HCT116 (cell line): Measurements from ENCODE around the gene CLP1. TPM values are rescaled to one million over a fixed set of nuclear protein-coding genes. Genes with fewer than 3 reads are reported as not detected.

ENCODE experiments used
- ATAC-seq: fragments of 200-7000 bp; cut with Tn5 transposase; 2 replicates; pipeline ENCODE4 v1.9.1; 2020; ENCODE audit warnings: mild to moderate bottlenecking, moderate library complexity
- BruUV-seq: library from RNA; stranded (reverse); fragments of 400-500 nt; replicated peaks from 2 replicates; lab custom pipeline; 2021; lab: Mats Ljungman, UMichigan
- CTCF ChIA-PET: fragments of 300-600 bp; sonication (Branson Sonifier 250); formaldehyde crosslinking; loops from one replicate; lab custom pipeline; 2021; ENCODE audit warnings: antibody characterized with exemption; lab: Charles Lee
- POLR2A ChIA-PET: fragments of 300-600, 350-600 bp; sonication (Branson Sonifier 250); formaldehyde crosslinking; loops from one replicate; lab custom pipeline; 2021; ENCODE audit warnings: antibody characterized with exemption; lab: Charles Lee
- RAD21 ChIA-PET, 2 experiments: fragments of 300-600 bp; sonication (Branson Sonifier 250); formaldehyde crosslinking; loops; one replicate each; lab custom pipeline; 2023; ENCODE audit warnings: low total read pairs in 2 of 2; ENCODE audit not compliant: uncharacterized antibody in 2 of 2, unreplicated experiment in 2 of 2, low non-redundant PET in 1 of 2; lab: Charles Lee
- DNase-seq: peaks from one replicate; pipeline ENCODE4 v3.0.0-alpha.2; 2010; ENCODE audit warnings: low read depth, low spot score
- H2AFZ ChIP-seq: fragments of 200-600 bp; shearing (Covaris generic), sonication (generic); 2 replicates; pipeline ENCODE4 v1.6.1; 2017; ENCODE audit warnings: low read depth, mixed run types, mixed read lengths, antibody characterized with exemption, low read length; ENCODE audit not compliant: poor library complexity, severe bottlenecking
- H3K27ac ChIP-seq: 2 replicates; pipeline ENCODE4 v1.5.1; 2012; ENCODE audit warnings: low read depth, low read length
- H3K27me3 ChIP-seq: fragments of 200-600 bp; sonication (generic); 2 replicates; pipeline ENCODE4 v1.6.1; 2016; ENCODE audit warnings: mixed run types, low read length, mixed read lengths; ENCODE audit not compliant: insufficient read depth
- H3K36me3 ChIP-seq, 2 experiments: fragments of 200-500 bp in 1 of 2; fragments of 200-600 bp in 1 of 2; sonication (Bioruptor generic) in 1 of 2; sonication (generic) in 1 of 2; 2 replicates each; pipeline versions ENCODE4 v1.5.1 to v1.6.1; 2014 to 2016; ENCODE audit warnings: low read length in 2 of 2, inconsistent platforms in 1 of 2, mixed read lengths in 1 of 2, mixed run types in 1 of 2; ENCODE audit not compliant: insufficient read depth in 2 of 2, control insufficient read depth in 1 of 2
- H3K4me1 ChIP-seq, 2 experiments: fragments of 200-600 bp in 1 of 2; sonication (generic) in 1 of 2; 2 replicates each; pipeline versions ENCODE4 v1.5.1 to v1.6.1; 2012 to 2017; ENCODE audit warnings: low read length in 2 of 2, inconsistent platforms in 1 of 2, mild to moderate bottlenecking in 1 of 2, mixed read lengths in 1 of 2, mixed run types in 1 of 2, moderate library complexity in 1 of 2; ENCODE audit not compliant: insufficient read depth in 2 of 2, control insufficient read depth in 1 of 2
- H3K4me2 ChIP-seq: fragments of 200-600 bp; sonication (generic); 2 replicates; pipeline ENCODE4 v1.6.1; 2017; ENCODE audit warnings: mixed run types, low read length, mixed read lengths
- H3K4me3 ChIP-seq, 2 experiments: fragments of 200-600 bp in 1 of 2; sonication (generic) in 1 of 2; replicated peaks in 1 of 2; 2 replicates each; pipeline ENCODE4 v1.5.1; 2011 to 2016; ENCODE audit warnings: low read length in 2 of 2, control low read depth in 1 of 2, low read depth in 1 of 2, mild to moderate bottlenecking in 1 of 2, mixed read lengths in 1 of 2, mixed run types in 1 of 2
- H3K79me2 ChIP-seq: fragments of 200-600 bp; sonication (generic); 2 replicates; pipeline ENCODE4 v1.6.1; 2017; ENCODE audit warnings: mild to moderate bottlenecking, mixed run types, low read length, moderate library complexity, mixed read lengths; ENCODE audit not compliant: insufficient read depth
- H3K9ac ChIP-seq: fragments of 200-600 bp; sonication (generic); 2 replicates; pipeline ENCODE4 v1.6.1; 2016; ENCODE audit warnings: low read length, mixed read lengths
- H3K9me2 ChIP-seq: fragments of 200-600 bp; sonication (generic), shearing (Covaris generic); 2 replicates; pipeline ENCODE4 v1.6.1; 2017; ENCODE audit warnings: mixed run types, mild to moderate bottlenecking, moderate library complexity; ENCODE audit not compliant: insufficient read depth
- H3K9me3 ChIP-seq, 2 experiments: fragments of 200-500 bp in 1 of 2; fragments of 200-600 bp in 1 of 2; sonication (Bioruptor generic) in 1 of 2; sonication (generic) in 1 of 2; 2 replicates each; pipeline ENCODE4 v1.6.1; 2014 to 2017; ENCODE audit warnings: low read length in 2 of 2, mixed read lengths in 2 of 2, inconsistent platforms in 1 of 2, low read depth in 1 of 2, mild to moderate bottlenecking in 1 of 2, mixed run types in 1 of 2, moderate library complexity in 1 of 2; ENCODE audit not compliant: control insufficient read depth in 1 of 2, insufficient read depth in 1 of 2
- H4K20me1 ChIP-seq: fragments of 200-600 bp; sonication (generic), shearing (Covaris generic); 2 replicates; pipeline ENCODE4 v1.6.1; 2017; ENCODE audit warnings: mixed run types, mild to moderate bottlenecking, moderate library complexity; ENCODE audit not compliant: insufficient read depth
- CBX3 ChIP-seq: IDR thresholded peaks from 2 replicates; pipeline ENCODE4 v1.6.1; 2012; ENCODE audit warnings: low read depth
- EGR1 ChIP-seq: IDR thresholded peaks from 2 replicates; pipeline ENCODE4 v1.6.1; 2012; ENCODE audit warnings: low read depth
- EZH2 ChIP-seq: fragments of 200-600 bp; sonication (generic); IDR thresholded peaks from 2 replicates; pipeline ENCODE4 v1.6.1; 2017; ENCODE audit warnings: antibody characterized with exemption, mixed run types
- FOSL1 ChIP-seq: IDR thresholded peaks from 2 replicates; pipeline ENCODE4 v1.6.1; 2012; ENCODE audit warnings: low read depth
- RAD21 ChIP-seq: IDR thresholded peaks from 2 replicates; pipeline ENCODE4 v1.6.1; 2012; ENCODE audit warnings: low read depth, mild to moderate bottlenecking
- SP1 ChIP-seq: IDR thresholded peaks from 2 replicates; pipeline ENCODE4 v1.6.1; 2012; ENCODE audit warnings: low read depth
- SRF ChIP-seq: IDR thresholded peaks from 2 replicates; pipeline ENCODE4 v1.6.1; 2012; ENCODE audit warnings: low read depth
- TCF7L2 ChIP-seq: IDR thresholded peaks from 2 replicates; pipeline ENCODE4 v1.7.0; 2011; ENCODE audit warnings: borderline replicate concordance, inconsistent platforms; ENCODE audit not compliant: insufficient read depth, insufficient read length; ENCODE audit errors: extremely low read depth
- YY1 ChIP-seq: IDR thresholded peaks from 2 replicates; pipeline ENCODE4 v1.6.1; 2011; ENCODE audit warnings: low read length, low read depth, moderate library complexity, mild to moderate bottlenecking; ENCODE audit not compliant: insufficient replicate concordance; ENCODE audit errors: extremely low read depth
- ZFX ChIP-seq: fragments of 450-650 bp; IDR thresholded peaks from 2 replicates; pipeline ENCODE4 v1.6.1; 2017
- ZNF274 ChIP-seq: fragments of 200-500 bp; sonication (Bioruptor generic); IDR thresholded peaks from 2 replicates; pipeline ENCODE4 v1.6.1; 2014; ENCODE audit warnings: mild to moderate bottlenecking, low read depth, low read length, inconsistent platforms
- intact Hi-C: fragments of 100-400 bp; cut with micrococcal nuclease; formaldehyde crosslinking; loops from 2 replicates; pipeline ENCODE4 v1.10.0; 2022
- total RNA-seq: library from RNA; stranded (reverse); gene quantifications from one replicate; pipeline ENCODE4 v1.2.1, GENCODE V29; 2021; ENCODE audit not compliant: unreplicated experiment
- TF ChIP-seq, protein P1 (sequence below): IDR thresholded peaks from 2 replicates; pipeline ENCODE4 v1.6.1; 2011; ENCODE audit warnings: mild to moderate bottlenecking, low read length, moderate library complexity; ENCODE audit not compliant: insufficient replicate concordance; ENCODE audit errors: extremely low read depth
- TF ChIP-seq, protein P2 (sequence below): IDR thresholded peaks from 2 replicates; pipeline ENCODE4 v1.6.1; 2012
- TF ChIP-seq, protein P3 (sequence below): IDR thresholded peaks from 2 replicates; pipeline ENCODE4 v1.6.1; 2012; ENCODE audit warnings: low read depth

The CLP1 gene
- total RNA-seq, 1 experiment from 2014 or later: 17.7 TPM

DNA sequence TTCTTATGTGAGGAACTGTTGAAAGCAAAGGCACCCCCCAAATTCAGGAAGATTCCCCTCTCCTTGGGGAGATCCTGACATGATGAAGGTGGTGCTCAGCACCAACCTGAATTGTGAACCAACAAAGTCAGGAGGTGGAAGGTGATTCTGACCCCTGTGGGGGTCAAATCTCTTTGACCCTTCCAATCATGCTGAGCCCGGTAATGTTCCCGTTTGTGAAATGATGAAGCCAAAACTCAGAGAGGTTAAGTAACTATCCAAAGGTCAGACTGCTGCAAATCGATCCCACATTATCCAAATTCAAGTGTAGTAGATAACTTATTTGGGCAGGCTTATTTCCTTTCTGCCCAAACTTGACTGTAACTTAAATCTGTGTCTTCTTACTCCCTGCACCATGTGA is 41.0 kb upstream of the CLP1 start:
- CTCF ChIA-PET: no interaction called here
- DNase-seq: no peak
- H3K27me3 ChIP-seq: no peaks in the 10 kb centered on the region
- no peaks in the 10 kb centered on the region for H3K9me2 ChIP-seq
- no peak for ATAC-seq
- H3K36me3 ChIP-seq: no peaks in the 10 kb centered on the region
- H3K27ac ChIP-seq: no peak overlapping the region
- H4K20me1 ChIP-seq: no peaks in the 10 kb centered on the region
- H3K4me1 ChIP-seq: no peaks in the 10 kb centered on the region
- RAD21 ChIA-PET: no interaction called here
- TF ChIP-seq EZH2: no peak
- TF ChIP-seq SP1: no peak
- TF ChIP-seq FOSL1: no peak
- no peak for TF ChIP-seq CBX3
- H3K79me2 ChIP-seq: no peaks in the 10 kb centered on the region
- no TSS peak for BruUV-seq
- H3K4me2 ChIP-seq: no peak overlapping the region
- peaks cover 10 to 14% of the 10 kb centered on the region in 2 experiments; a peak in 3 of 4 replicates for H3K9me3 ChIP-seq
- H2AFZ ChIP-seq: no peak overlapping the region
- no peak overlapping the region for H3K9ac ChIP-seq
- no peak overlapping the region for H3K4me3 ChIP-seq
- POLR2A ChIA-PET: no interaction called here
- intact Hi-C loops: no loop called here

DNA sequence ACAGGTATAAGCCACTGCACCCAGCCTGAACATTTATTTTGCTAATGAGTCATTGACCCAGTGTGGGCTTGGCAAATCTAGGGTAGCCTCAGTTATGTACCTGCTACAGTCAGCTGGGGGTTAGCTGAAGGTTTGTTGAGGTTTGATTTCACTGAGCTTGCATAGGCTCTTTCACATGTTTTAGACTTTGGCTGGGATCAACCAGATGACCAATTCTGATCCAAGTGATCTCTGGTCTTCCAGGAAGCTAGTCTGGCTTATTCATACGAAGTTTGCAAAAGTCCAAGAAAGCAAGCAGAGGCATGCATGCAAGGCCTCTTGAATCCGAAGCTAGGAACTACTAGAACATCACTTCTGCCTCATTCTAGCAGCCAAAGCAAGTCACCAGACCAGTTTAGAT is 39.1 kb upstream of the CLP1 start:
- no peaks in the 10 kb centered on the region for H3K27me3 ChIP-seq
- POLR2A ChIA-PET: no interaction called here
- H4K20me1 ChIP-seq: no peaks in the 10 kb centered on the region
- no peak overlapping the region for H3K27ac ChIP-seq
- DNase-seq: no peak
- no peak overlapping the region for H2AFZ ChIP-seq
- no peaks in the 10 kb centered on the region for H3K36me3 ChIP-seq
- BruUV-seq: no TSS peak
- H3K4me1 ChIP-seq: no peaks in the 10 kb centered on the region
- H3K9me3 ChIP-seq: peaks cover 10 to 14% of the 10 kb centered on the region in 2 experiments; a peak in 3 of 4 replicates
- H3K9me2 ChIP-seq: no peaks in the 10 kb centered on the region
- no peaks in the 10 kb centered on the region for H3K79me2 ChIP-seq
- CTCF ChIA-PET: no interaction called here
- H3K9ac ChIP-seq: no peak overlapping the region
- no peak overlapping the region for H3K4me3 ChIP-seq
- intact Hi-C loops: no loop called here
- TF ChIP-seq RAD21: no peak
- no peak for TF ChIP-seq SRF
- TF ChIP-seq EGR1: no peak
- TF ChIP-seq CBX3: no peak
- no peak for TF ChIP-seq YY1
- TF ChIP-seq, protein P1, sequence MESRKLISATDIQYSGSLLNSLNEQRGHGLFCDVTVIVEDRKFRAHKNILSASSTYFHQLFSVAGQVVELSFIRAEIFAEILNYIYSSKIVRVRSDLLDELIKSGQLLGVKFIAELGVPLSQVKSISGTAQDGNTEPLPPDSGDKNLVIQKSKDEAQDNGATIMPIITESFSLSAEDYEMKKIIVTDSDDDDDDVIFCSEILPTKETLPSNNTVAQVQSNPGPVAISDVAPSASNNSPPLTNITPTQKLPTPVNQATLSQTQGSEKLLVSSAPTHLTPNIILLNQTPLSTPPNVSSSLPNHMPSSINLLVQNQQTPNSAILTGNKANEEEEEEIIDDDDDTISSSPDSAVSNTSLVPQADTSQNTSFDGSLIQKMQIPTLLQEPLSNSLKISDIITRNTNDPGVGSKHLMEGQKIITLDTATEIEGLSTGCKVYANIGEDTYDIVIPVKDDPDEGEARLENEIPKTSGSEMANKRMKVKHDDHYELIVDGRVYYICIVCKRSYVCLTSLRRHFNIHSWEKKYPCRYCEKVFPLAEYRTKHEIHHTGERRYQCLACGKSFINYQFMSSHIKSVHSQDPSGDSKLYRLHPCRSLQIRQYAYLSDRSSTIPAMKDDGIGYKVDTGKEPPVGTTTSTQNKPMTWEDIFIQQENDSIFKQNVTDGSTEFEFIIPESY: no peak
- no peak for TF ChIP-seq TCF7L2
- TF ChIP-seq, protein P2, sequence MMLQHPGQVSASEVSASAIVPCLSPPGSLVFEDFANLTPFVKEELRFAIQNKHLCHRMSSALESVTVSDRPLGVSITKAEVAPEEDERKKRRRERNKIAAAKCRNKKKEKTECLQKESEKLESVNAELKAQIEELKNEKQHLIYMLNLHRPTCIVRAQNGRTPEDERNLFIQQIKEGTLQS: no peak
- no peak for TF ChIP-seq EZH2
- TF ChIP-seq, protein P3, sequence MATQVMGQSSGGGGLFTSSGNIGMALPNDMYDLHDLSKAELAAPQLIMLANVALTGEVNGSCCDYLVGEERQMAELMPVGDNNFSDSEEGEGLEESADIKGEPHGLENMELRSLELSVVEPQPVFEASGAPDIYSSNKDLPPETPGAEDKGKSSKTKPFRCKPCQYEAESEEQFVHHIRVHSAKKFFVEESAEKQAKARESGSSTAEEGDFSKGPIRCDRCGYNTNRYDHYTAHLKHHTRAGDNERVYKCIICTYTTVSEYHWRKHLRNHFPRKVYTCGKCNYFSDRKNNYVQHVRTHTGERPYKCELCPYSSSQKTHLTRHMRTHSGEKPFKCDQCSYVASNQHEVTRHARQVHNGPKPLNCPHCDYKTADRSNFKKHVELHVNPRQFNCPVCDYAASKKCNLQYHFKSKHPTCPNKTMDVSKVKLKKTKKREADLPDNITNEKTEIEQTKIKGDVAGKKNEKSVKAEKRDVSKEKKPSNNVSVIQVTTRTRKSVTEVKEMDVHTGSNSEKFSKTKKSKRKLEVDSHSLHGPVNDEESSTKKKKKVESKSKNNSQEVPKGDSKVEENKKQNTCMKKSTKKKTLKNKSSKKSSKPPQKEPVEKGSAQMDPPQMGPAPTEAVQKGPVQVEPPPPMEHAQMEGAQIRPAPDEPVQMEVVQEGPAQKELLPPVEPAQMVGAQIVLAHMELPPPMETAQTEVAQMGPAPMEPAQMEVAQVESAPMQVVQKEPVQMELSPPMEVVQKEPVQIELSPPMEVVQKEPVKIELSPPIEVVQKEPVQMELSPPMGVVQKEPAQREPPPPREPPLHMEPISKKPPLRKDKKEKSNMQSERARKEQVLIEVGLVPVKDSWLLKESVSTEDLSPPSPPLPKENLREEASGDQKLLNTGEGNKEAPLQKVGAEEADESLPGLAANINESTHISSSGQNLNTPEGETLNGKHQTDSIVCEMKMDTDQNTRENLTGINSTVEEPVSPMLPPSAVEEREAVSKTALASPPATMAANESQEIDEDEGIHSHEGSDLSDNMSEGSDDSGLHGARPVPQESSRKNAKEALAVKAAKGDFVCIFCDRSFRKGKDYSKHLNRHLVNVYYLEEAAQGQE: no peak
- TF ChIP-seq ZNF274: no peak
- no peak for TF ChIP-seq ZFX
- TF ChIP-seq, all 23 proteins: peak for 0
- no peak for ATAC-seq
- RAD21 ChIA-PET: no interaction called here
- H3K4me2 ChIP-seq: no peak overlapping the region
